NCI-H1694 (cell line): Measurements from ENCODE around the gene CDH3.

Experiments used
- DNase-seq: peaks from one replicate; lab custom pipeline; 2025; lab: John Stamatoyannopoulos, UW

The CDH3 gene

DNA sequence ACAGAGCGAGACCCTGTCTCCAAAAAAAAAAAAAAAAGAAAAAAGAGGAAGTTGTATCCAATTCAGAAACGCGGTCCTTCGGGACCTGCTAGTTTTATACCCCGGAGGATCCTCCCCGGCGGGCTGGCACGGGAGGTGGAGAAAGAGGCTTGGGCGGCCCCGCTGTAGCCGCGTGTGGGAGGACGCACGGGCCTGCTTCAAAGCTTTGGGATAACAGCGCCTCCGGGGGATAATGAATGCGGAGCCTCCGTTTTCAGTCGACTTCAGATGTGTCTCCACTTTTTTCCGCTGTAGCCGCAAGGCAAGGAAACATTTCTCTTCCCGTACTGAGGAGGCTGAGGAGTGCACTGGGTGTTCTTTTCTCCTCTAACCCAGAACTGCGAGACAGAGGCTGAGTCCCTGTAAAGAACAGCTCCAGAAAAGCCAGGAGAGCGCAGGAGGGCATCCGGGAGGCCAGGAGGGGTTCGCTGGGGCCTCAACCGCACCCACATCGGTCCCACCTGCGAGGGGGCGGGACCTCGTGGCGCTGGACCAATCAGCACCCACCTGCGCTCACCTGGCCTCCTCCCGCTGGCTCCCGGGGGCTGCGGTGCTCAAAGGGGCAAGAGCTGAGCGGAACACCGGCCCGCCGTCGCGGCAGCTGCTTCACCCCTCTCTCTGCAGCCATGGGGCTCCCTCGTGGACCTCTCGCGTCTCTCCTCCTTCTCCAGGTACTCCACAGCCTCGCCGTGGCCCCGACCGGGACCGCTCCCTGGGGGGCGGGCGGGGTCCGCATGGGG is at the start of gene CDH3:
Gene CDH3, plus strand, starts transcription at position 596 of the 779 bp plus-strand sequence. Its CDS starts 70 bp downstream, at position 666.
- DNase-seq, result no peak

DNA sequence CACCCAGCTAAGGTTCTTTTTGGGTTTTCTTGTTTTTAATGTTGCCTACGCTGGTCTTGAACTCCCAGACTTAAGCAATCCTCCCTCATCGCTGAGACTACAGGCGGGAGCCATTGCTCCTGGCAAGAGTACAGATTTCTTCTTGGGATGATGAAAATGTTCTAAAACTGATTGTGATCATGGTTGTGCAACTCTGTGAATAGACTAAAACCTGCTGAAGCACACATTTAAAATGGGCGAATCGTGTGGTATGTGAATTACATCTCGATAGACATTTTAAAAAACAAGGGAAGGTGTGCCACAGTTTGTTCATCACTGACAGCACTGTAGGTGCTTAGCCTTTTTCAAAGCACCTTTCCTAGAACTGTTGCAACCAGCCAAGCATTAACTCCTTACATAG is 48.8 kb upstream of the CDH3 start:
- DNase-seq, result no peak

DNA sequence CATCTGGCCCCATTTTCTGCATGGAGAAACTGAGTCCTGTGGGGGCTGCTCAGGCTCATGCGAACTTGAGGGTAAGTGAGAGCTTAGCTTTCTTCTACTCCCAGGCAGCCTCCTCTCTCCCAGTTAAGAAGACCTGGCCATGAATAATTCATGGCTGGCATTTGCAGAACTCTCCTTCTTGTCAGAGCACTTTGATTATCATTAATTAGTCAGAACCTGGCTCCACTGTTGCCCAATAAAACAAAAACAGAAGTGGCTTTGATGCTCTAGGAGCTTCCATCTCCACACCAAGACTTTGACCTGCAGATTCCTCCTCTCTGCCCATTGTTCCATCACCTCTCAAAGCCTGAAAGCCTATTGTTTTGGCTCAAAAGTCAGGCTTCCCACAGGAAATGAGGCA is 45.5 kb upstream of the CDH3 start:
- DNase-seq, result no peak

DNA sequence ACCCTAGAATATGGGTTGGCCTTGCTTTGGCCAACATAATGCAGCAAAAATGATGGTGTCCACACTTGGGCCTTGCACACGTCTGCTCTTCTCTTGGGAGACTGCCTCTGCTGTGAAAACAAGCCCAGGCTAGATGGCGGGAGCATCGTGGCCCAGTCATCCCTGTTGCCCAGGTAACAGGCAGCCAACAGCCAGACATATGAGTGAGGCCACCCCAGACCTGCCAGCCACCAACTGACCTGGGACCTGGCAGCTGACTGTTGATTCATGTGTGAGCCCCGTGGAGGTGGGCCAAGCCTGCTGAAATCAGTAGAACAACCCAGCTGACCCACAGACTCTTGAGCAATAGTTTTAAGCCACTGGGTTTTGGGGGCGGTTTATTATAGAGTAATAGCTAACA is 39.4 kb upstream of the CDH3 start:
- no peak for DNase-seq

DNA sequence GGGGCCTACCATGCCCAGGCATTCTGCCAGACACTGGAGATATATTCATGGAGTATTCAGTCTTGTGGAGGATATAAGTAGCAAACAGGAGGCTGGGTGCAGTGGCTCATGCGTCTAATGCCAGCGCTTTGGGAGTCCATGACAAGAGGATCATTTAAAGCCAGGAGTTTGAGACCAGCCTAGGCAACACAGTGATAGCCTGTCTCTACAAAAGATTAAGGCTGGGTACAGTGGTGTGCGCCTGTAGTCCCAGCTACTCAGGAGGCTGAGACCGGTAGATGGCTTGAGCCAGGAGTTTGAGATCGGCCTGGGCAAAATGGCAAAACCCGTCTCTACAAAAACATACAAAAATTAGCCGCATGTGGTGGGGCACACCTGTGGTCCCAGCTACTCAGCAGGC is 37.7 kb upstream of the CDH3 start:
- no peak for DNase-seq

DNA sequence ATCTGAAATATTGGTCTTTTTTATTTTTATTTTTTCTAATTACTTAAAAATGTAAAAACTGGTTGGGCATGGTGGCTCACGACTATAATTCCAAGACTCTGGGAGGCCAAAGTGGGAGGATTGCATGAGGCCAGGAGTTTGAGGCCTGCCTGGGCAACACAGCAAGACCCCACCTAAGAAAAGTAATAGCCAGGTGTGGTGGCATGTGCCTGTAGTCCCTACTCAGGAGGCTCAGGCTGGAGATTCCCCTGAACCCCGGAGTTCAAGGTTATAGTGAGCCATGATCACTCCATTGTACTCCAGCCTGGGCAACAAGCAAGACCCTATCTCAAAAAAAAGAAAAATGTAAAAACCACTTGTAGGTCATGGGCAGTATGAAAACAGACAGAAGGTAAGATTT is 36.8 kb upstream of the CDH3 start:
- no peak for DNase-seq

DNA sequence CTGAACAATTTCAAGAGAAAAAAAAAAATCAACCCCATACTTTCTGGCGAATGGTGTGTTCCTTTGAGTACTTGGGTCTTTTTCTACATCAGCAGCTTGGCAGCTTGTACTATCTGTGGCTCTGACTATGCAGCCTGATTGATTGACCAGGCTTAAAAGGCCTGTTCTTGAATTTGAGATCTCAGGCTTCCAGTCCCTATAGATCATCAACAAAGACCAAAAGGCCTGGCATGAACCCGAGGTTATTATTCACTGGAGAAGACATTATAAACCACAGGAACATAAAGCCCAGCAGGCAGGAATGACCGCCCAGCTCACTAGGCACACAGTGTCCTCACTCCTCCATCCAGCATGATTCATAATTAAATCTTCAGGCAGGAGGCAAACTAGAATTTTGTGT is 32.1 kb upstream of the CDH3 start:
- no peak for DNase-seq

DNA sequence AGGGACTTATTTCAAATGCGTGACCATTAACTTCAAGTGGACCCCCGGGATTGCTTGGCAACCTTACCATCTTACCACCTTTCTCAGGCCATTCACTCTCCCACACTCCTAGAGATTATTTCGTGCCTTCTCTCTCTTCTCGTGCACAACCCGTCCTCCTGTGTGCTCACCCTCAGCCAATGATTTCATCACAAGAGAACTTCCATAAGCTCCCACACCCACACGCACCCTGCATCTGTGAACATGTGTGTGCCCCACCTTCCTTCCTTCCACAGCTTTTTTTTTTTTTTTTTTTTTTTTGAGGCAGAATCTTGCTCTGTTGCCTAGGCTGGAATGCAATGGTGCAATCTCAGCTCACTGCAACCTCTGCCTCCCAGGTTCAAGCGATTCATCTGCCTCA is 27.4 kb upstream of the CDH3 start:
- no peak for DNase-seq

DNA sequence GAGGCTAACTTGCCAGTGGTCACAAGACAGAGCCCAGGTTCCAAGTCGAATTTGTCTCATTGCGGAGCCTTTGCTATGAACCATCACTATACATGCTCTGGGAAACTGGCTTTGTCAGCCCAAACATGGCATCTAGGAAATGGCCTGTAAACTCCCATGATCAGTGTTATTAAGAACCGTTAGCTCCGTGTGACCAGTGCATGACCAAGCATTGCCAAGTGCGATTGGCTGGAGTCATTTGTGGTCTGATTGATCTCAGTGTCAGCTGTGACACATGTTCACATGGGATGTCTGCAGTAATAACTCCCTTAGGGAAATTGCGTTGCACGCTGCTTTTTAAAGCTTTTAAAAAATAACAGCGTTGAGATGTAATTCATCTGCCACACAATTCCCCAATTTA is 18.6 kb upstream of the CDH3 start:
- no peak for DNase-seq

DNA sequence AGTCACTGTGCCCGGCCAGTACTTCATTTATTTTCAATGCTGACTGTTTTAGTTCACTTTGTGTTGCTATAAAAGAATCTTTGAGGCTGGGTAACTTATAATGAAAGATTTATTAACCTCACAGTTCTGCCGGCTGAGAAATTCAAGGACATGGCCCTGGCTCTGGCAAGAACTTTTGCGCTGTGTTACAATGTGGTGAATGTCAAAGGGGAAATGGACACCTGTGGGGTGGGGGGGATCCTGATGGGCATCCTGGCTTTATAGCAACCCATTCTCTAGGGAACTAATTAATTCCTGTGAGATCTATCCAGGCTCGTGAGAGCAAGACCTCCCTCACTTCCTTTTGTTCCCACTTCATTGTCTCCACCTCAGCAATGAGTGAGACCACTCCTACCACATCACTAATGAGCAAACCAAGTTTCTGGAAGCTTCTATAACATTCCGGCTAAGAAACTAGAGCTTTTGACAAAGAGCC is 17.1 kb upstream of the CDH3 start:
- DNase-seq, result no peak

DNA sequence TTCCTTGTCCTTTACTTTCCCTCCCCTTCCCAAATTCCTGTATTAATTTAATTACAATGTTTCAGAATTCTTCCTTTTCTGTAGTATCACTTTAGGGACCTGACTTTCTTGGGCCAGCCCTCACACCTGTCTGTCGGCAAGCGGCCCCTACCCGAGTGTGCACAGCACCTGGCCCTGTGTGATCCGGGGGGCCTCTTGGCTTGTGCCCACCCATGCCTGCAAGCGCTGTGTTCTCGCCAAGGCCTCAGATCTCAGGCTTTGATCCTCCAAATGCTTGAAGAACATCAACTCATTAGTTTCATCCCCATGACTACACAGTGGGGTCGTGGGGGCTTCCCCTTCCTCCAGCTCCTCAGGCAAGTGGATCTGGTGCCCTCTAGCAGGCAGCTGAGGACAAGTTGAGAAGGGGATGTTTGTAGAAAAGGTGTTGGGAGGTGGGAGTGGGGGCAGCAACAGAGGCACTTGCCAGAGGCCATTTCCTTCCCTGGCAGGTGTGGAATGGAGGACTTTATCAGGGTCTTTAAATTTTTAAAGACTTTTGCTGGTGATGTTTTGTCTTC is 15.7 kb upstream of the CDH3 start:
- no peak for DNase-seq

DNA sequence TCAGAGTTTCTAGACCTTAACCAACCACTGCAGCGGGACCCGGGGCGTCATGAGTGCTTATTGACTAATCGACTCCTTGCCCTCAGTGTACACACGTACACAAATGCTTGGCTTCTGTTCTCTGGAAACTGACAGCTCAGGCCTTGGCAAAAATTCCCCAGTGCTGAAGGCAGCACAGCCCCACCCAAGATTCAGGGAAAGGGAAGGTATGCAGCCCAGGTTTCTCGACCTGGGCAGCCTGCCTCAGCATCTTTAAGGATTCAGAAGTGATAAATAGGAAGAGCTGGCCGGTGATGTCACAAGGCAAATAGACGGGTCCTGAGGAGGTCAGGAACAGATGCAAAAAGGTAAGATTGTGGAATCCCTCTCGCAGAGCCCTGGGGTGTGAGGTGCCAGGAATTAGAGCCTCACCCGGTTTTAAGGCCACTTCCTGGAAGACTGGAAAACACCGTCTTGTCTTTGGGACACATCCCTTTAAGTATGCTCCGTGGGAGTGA is 9.0 kb upstream of the CDH3 start:
- no peak for DNase-seq

DNA sequence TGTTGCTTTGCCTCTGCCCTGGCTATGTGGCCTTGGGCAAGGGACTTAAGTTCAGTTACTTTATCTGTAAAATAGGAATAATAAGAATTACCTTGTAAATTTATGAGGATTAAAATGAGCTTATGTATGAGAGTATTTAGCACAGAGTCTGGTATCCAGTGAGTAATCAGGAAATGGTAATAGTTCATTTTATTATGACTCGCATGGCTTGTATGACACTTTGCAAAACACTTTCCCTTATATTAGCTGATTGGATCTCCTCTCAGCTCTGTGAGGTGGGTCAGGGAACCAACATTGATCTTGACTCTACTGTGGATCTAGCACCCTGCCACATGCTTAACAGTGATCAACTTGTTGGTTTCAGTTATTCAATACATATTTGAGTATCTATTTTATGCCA is 8.3 kb upstream of the CDH3 start:
- no peak for DNase-seq

DNA sequence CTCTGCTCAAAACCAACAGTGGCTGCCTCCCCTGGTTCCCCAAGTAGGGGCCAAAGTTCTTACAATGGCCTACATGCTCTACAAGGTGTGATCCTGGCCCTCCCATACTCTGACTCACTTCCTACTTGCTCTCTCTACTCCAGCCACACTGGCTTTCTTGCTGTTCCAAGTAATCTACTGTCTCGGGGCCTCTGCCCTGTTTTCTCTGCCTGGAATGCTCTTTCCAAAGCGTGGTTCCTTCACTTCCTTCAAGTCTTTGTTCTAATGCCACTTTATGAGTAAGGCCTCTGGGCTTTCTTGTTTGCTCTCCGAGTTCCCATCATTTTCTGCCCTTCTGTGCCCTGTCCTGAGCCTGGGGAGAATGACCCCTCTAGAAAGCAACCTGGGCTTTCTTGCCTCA is 4.1 kb upstream of the CDH3 start:
- no peak for DNase-seq

DNA sequence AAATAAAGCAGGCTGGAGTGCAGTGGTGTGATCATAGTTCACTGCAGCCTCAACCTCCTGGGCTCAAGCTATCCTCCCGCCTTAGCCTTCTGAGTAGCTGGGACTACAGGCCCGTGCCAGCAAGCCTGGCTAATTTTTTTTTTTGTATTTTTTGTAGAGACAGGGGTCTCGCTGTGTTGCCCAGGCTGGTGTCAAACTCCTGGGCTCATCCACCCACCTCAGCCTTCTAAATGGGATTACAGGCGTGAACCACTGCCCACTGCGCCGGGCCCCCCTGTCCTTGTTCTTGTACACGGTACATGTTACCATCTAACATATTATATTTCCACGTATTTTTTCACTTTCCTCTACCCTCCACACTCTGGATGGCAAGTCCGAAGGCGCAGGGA is 3.1 kb upstream of the CDH3 start:
- DNase-seq, result no peak

DNA sequence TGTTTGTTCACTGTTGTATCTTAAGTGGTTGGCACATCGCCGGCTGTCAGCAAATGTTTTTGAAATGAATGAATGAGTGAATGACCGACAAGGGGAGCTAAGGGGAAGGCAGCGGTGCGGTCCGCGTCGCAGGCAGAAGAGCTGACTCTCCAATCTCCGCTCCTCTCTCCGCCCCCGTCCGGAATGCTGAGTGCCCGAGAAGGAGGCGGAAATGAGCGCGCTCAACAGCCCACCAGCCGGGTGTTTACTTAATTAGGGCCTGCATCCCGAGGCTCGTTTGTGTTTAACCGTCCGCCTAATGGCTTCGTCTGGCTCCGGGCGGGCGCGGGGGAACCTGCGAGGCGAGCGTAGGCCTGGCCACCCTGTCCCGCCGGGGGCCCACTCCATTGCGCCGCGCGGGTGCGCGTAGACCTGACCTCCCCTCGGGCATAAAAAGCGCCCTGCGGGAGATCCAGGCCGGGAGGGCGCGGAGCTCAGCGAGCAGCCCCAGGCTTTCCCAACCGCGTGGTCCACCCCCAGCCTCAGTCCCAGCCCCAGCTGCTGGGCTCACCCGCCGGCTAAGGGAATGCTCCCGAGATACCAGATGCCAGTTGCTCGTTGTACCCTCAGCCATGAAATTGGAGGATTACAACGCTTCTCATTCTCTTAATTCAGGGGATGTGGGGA is 2.5 kb upstream of the CDH3 start:
- no peak for DNase-seq

DNA sequence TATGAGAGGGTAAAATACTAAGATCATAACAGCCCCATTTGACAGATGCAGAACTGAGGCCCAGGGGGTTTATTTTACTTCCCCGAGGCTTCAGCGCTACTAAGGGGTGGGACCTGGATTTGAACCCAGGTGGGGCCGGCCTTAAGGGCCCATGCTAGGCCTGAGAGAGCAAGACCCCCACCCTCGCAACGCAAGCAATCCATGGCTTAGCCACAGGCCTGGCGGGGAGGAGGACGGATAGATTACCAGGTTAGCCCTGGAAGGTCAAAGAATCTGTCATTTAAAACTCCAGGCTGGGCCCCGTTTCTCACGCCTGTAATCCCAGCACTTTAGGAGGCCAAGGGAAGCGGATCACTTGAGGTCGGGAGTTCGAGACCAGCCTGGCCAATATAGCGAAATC is 1.9 kb upstream of the CDH3 start:
- DNase-seq, result no peak

DNA sequence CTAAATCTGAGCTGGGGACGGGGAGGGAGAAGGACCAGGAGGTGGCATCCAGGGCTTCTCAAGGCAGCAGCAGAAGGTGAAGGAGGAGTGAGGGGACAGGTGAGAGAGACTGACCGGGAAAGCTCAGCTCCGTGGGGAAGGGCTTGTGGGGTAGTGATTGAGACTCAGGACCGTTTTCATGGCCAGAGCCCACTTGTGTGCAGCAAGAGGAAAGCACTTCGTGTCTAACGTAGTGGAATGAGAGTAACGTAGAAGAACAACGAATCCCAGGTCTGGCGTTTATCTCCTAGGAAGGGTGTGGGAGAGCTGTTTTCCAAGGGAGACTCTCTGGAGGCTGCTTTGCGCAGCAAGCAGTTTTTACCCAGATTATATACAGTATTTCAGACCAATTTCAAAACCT is 1.3 kb upstream of the CDH3 start:
- DNase-seq, result no peak

DNA sequence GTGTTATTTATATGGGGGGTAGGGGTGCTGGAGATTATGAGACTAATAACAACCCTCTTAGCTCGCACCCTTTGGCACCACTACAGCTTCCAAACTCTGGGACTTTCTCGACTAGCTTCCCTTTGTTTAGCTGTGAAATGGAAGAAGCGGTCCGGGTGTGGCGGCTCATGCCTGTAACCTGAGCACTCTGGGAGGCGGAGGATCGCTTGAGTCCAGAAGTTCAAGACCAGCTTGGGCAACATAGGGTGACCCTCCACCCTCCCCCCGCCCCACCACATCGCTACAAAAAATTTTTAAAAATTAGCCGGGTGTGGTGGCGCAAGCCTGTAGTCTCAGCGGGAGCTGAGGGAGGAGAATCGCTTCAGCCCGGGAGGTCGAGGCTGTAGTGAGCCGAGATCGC is 814 bp upstream of the CDH3 start:
- DNase-seq, result no peak

DNA sequence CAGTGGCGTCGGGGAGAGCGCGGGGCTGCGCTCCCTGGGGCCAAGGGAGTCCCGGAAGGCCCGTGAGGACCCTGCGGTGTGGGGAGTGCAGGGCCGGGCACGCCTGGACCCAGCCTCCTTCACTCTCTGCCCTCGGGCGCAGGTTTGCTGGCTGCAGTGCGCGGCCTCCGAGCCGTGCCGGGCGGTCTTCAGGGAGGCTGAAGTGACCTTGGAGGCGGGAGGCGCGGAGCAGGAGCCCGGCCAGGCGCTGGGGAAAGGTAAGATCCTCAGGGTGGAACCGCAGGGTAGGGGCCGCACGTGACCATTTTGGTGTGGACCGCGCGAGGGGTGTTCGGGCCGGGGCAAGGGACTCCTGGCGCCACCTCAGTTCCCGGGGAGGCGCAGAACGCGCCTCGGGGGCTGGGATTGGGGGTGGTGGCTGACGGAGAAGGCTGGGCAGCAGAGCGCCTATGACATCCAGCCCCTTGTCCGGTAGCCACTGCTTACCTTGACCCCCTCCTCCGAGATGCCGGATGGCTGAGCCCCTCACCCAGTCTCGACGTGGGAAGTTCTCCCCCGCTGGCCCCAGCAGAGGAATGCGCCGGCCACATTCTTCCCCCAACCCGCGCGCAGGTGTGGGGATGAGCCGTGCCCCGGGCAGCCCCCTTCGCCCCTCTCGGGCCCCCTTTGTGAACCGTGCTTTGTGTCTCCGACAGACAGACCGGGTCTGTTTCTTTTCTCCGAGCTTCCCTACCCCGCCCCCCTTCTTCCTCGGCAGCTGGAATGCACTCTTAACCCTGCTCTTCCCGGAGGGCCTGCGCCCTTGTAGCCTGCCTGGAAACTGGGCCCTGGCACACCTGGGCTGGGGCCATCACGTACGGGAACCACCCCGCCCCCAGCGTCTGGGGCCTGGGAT is 631 bp downstream of the CDH3 start:
- no peak for DNase-seq

DNA sequence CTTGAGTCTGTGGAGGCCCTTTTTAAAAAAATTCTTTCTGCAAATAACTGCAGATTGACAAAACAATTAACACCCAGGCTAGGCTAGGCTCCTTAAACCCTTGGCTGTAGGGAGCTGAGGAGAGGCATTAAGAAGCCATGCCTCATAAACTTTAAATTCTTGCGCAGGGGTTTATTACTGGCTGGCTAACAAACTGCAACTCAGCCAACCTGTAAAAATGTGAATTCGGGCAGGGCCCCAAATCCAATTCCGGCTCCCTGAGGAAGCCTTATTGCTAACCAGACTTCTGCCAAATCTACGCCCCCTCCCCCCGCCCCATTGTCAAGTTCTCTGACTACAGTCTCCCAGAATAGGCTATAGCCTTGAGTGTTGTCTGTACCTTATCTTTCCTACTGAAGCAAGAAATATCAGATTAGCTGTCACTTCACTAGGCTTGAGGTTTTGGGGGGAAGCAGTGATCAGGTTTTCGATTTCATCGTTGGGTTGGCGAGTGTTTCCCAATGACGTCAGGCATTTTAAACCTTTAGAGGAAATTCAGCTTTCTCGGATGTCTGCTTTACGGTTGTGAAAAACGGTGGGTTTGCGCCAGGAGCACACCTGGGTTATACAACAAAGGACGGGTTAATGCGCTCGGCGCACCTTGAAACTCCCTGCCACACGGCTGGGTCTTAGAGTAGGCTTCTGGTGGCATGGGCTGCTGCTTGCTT is 2.0 kb downstream of the CDH3 start:
- no peak for DNase-seq

DNA sequence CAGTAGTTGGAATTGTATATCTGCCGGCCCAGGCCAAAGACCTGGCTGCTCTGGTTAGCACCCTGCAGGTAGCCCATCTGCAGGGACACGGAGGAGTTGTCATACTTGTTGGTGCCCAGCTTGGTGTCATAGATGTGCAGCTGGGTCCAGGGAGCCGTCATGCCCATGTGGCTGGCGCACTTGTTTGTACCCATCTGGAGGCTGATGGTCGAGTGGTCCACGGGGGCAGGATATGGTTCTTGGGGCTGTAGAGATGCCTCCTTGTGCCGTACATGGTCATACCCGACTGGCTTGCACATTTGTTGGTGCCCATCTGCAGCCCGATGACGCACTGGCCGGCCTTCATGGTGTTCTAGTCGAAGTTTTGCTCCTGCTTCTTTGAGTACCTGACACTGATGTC is 6.0 kb downstream of the CDH3 start:
- DNase-seq, result no peak
